Activated CD4-positive, CD25-positive, alpha-beta regulatory T cell treated with anti-CD3 and anti-CD28 coated beads, Interleukin-2, amount 50 U/mL, for 72 hours (primary cell): Measurements from ENCODE around the gene USP3.

Experiments used
- DNase-seq: peaks from one replicate; pipeline ENCODE4 v3.0.0; 2021

Gene USP3

GRCh38 chr15:63504247-63504978 lies at the start of gene USP3:
Gene USP3, plus strand, starts transcription at chr15:63504593. Its CDS starts 147 bp downstream, at chr15:63504740.
- DNase-seq: peak; percentile 91

- DNase-seq: no peak
Measured at GRCh38 chr15:63456258-63456657, 48.1 kb upstream of the USP3 start.

- no peak for DNase-seq
Measured at GRCh38 chr15:63457379-63457778, 47.0 kb upstream of the USP3 start.

- DNase-seq: no peak
Measured at GRCh38 chr15:63458026-63458425, 46.4 kb upstream of the USP3 start.

- DNase-seq: no peak
Measured at GRCh38 chr15:63458794-63459395, 45.5 kb upstream of the USP3 start.

- no peak for DNase-seq
Measured at GRCh38 chr15:63460210-63461155, 43.9 kb upstream of the USP3 start.

GRCh38 chr15:63461230-63461985 lies 43.0 kb upstream of the USP3 start:
- no peak for DNase-seq

- no peak for DNase-seq
Measured at GRCh38 chr15:63462088-63462487, 42.3 kb upstream of the USP3 start.

GRCh38 chr15:63463036-63463435 lies 41.4 kb upstream of the USP3 start:
- DNase-seq: no peak

GRCh38 chr15:63463793-63464192 lies 40.6 kb upstream of the USP3 start:
- DNase-seq: no peak

- no peak for DNase-seq
Measured at GRCh38 chr15:63465104-63465503, 39.3 kb upstream of the USP3 start.

- DNase-seq: no peak
Measured at GRCh38 chr15:63466378-63467192, 37.8 kb upstream of the USP3 start.

GRCh38 chr15:63469190-63469589 lies 35.2 kb upstream of the USP3 start:
- DNase-seq: no peak

- DNase-seq: no peak
Measured at GRCh38 chr15:63469984-63470383, 34.4 kb upstream of the USP3 start.

GRCh38 chr15:63473007-63473748 lies 31.2 kb upstream of the USP3 start:
- DNase-seq: no peak

GRCh38 chr15:63473749-63473998 lies 30.7 kb upstream of the USP3 start:
- DNase-seq: no peak

- DNase-seq: no peak
Measured at GRCh38 chr15:63473999-63474809, 30.2 kb upstream of the USP3 start.

GRCh38 chr15:63474810-63475316 lies 29.5 kb upstream of the USP3 start:
- DNase-seq: no peak

- DNase-seq: no peak
Measured at GRCh38 chr15:63475707-63476106, 28.7 kb upstream of the USP3 start.

GRCh38 chr15:63476229-63476632 lies 28.2 kb upstream of the USP3 start:
- no peak for DNase-seq
